Osteoblast (primary cell): Measurements from ENCODE around the gene REEP3. TPM values are rescaled to one million over a fixed set of nuclear protein-coding genes. Genes with fewer than 3 reads are reported as not detected.

Experiments
- DNase-seq: peaks from one replicate; pipeline ENCODE4 v3.0.0; 2011; ENCODE audit warnings: low spot score, mixed read lengths; ENCODE audit not compliant: insufficient read length; ENCODE audit errors: missing footprints
- H2AFZ ChIP-seq: 2 replicates; pipeline ENCODE4 v1.6.0; 2011; ENCODE audit warnings: mild to moderate bottlenecking, low read length
- H3K27ac ChIP-seq: 2 replicates; pipeline ENCODE4 v1.5.1; 2011; ENCODE audit warnings: mild to moderate bottlenecking, low read depth, low read length, moderate library complexity
- H3K27me3 ChIP-seq: 2 replicates; pipeline ENCODE4 v1.6.0; 2012; ENCODE audit warnings: mild to moderate bottlenecking, control low read depth, inconsistent platforms, low read length, moderate library complexity; ENCODE audit not compliant: insufficient read depth
- H3K36me3 ChIP-seq: 2 replicates; pipeline ENCODE4 v1.5.1; 2011; ENCODE audit warnings: mild to moderate bottlenecking, low read length, control low read depth, moderate library complexity; ENCODE audit not compliant: insufficient read depth
- H3K4me1 ChIP-seq: 2 replicates; pipeline ENCODE4 v1.5.1; 2011; ENCODE audit warnings: mild to moderate bottlenecking, low read length, control low read depth, moderate library complexity; ENCODE audit not compliant: insufficient read depth
- H3K4me2 ChIP-seq: 2 replicates; pipeline ENCODE4 v1.6.0; 2011; ENCODE audit warnings: mild to moderate bottlenecking, low read length; ENCODE audit not compliant: insufficient read depth
- H3K4me3 ChIP-seq: fragments of 200-600 bp; sonication (generic); 3 replicates; pipeline ENCODE4 v1.5.1; 2012; ENCODE audit warnings: mild to moderate bottlenecking, low read length, inconsistent platforms; ENCODE audit not compliant: insufficient read depth
- H3K79me2 ChIP-seq: 2 replicates; pipeline ENCODE4 v1.6.0; 2012; ENCODE audit warnings: mild to moderate bottlenecking, low read length, control low read depth, inconsistent platforms; ENCODE audit not compliant: insufficient read depth
- H3K9me3 ChIP-seq: 2 replicates; pipeline ENCODE4 v1.5.1; 2011; ENCODE audit warnings: low read depth, low read length, control low read depth
- H4K20me1 ChIP-seq: 2 replicates; pipeline ENCODE4 v1.6.0; 2012; ENCODE audit warnings: mild to moderate bottlenecking, low read length, control low read depth; ENCODE audit not compliant: insufficient read depth
- CTCF ChIP-seq: IDR thresholded peaks from 2 replicates; pipeline ENCODE4 v1.5.1; 2011; ENCODE audit warnings: mild to moderate bottlenecking, low read depth, low read length, moderate library complexity; ENCODE audit errors: extremely low read depth
- total RNA-seq: library from RNA; depleted of rRNA; stranded (reverse); fragments of >200 nt; gene quantifications from 2 replicates; pipeline ENCODE4 v1.2.3, GENCODE V29; 2012

REEP3 gene
- total RNA-seq, 1 donor: 71.3 TPM

DNA sequence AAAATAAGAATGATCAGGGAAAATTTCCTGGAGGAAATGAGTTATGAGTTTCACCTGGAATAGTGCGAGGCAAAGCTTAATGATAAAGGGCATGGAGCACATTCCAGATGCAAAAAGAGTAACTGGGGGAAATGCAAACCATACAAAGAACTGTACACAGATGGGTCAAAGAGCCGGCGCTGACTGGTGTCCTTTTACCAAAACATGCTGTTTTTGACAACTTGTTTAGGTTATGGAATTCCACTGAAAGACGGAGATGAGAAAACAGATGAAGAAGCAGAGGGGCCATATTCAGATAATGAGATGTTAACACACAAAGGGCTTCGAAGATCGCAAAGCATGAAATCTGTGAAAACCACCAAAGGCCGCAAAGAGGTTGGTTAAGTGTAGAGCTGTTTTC lies 98.2 kb downstream of the REEP3 start:
- Histone ChIP-seq H3K27me3 (no peaks in the 10 kb centered on the region), H3K27ac (no peak overlapping the region), H3K4me1 (no peaks in the 10 kb centered on the region), H2AFZ (no peak overlapping the region), H3K9me3 (no peaks in the 10 kb centered on the region), H3K4me3 (no peak overlapping the region), H3K79me2 (no peaks in the 10 kb centered on the region), H3K4me2 (no peak overlapping the region), H4K20me1 (no peaks in the 10 kb centered on the region), H3K36me3 (peaks cover 24% of the 10 kb centered on the region)
- TF ChIP-seq CTCF: no peak
- no peak for DNase-seq

- no peaks in the 10 kb centered on the region for H3K4me1 ChIP-seq
- TF ChIP-seq CTCF: no peak
- H3K4me3 ChIP-seq: no peak overlapping the region
- peaks cover 19% of the 10 kb centered on the region for H3K36me3 ChIP-seq
- H3K9me3 ChIP-seq: no peaks in the 10 kb centered on the region
- H3K79me2 ChIP-seq: no peaks in the 10 kb centered on the region
- H2AFZ ChIP-seq: no peak overlapping the region
- H3K27me3 ChIP-seq: no peaks in the 10 kb centered on the region
- no peak for DNase-seq
- H3K27ac ChIP-seq: no peak overlapping the region
- H3K4me2 ChIP-seq: no peak overlapping the region
- H4K20me1 ChIP-seq: no peaks in the 10 kb centered on the region
These were observed 100.9 kb downstream of the REEP3 start for GRCh38 chr10:63622097-63622496.

DNA sequence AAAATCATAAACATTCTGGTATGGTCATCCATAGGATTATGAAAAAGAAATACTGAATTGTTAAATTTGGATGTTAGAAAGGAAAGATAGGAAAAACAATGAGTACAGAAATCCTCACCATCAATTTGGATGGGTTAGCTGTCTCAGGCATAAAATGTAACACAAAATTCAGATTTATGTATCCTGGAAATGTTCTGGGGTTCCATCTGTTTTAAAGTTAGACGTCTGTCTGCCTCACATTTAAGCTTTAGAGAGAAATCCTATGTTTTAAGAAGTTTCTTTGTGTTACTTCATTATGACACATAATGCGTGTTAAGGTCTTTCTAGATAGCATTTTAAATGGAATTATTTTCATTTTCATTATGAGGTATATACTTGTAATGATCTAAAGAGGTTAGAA lies 103.5 kb downstream of the REEP3 start:
- Histone ChIP-seq H4K20me1 (no peaks in the 10 kb centered on the region), H3K4me1 (peaks cover 19% of the 10 kb centered on the region), H3K27ac (no peak overlapping the region), H3K9me3 (no peaks in the 10 kb centered on the region), H3K4me2 (no peak overlapping the region), H3K4me3 (no peak overlapping the region), H3K36me3 (peaks cover 15% of the 10 kb centered on the region), H3K27me3 (no peaks in the 10 kb centered on the region), H2AFZ (no peak overlapping the region), H3K79me2 (no peaks in the 10 kb centered on the region)
- no peak for TF ChIP-seq CTCF
- DNase-seq: no peak

- H3K4me2 ChIP-seq: no peak overlapping the region
- no peaks in the 10 kb centered on the region for H3K79me2 ChIP-seq
- H3K4me1 ChIP-seq: peaks cover 33% of the 10 kb centered on the region
- no peaks in the 10 kb centered on the region for H3K27me3 ChIP-seq
- no peak for TF ChIP-seq CTCF
- H3K9me3 ChIP-seq: no peaks in the 10 kb centered on the region
- no peaks in the 10 kb centered on the region for H3K36me3 ChIP-seq
- peak; percentile 35 for DNase-seq
- H4K20me1 ChIP-seq: no peaks in the 10 kb centered on the region
- peak overlapping the region; percentile 60 for H2AFZ ChIP-seq
- H3K27ac ChIP-seq: no peak overlapping the region
- H3K4me3 ChIP-seq: no peak overlapping the region
These were observed 106.2 kb downstream of the REEP3 start for GRCh38 chr10:63627396-63627795.
